Uterus (tissue), 4 donors: ENCODE measurements around the gene UBASH3B. TPM values are rescaled to one million over a fixed set of nuclear protein-coding genes. Genes with fewer than 3 reads are reported as not detected.
"Not testable (repeated sequence)": the region's sequence is repeated elsewhere in the genome, so short reads cannot be mapped to it uniquely, and the experiment has no call there.

ENCODE experiments used
- DNase-seq, 2 donors: peaks; one replicate each; pipeline ENCODE4 v3.0.0-alpha.2; 2019 to 2020
- H3K27ac ChIP-seq, 2 donors: fragments of 200-600 bp; sonication (generic); 1 replicate in 1 of 2; 2 replicates in 1 of 2; pipeline ENCODE4 v1.5.1; 2016 to 2018
- H3K27me3 ChIP-seq, 2 donors: fragments of 200-600 bp; sonication (generic); one replicate each; pipeline ENCODE4 v1.5.1; 2018 to 2019; ENCODE audit warnings: control low read depth in 1 of 2
- H3K36me3 ChIP-seq, 2 donors: fragments of 200-600 bp; sonication (generic); one replicate each; pipeline ENCODE4 v1.5.1; 2019; ENCODE audit warnings: control low read depth in 1 of 2
- H3K4me1 ChIP-seq, 2 donors: fragments of 200-600 bp; sonication (generic); one replicate each; pipeline ENCODE4 v1.5.1; 2018 to 2019; ENCODE audit warnings: control low read depth in 1 of 2
- H3K4me3 ChIP-seq, 2 donors: fragments of 200-600 bp; sonication (generic); 1 replicate in 1 of 2; 2 replicates in 1 of 2; pipeline ENCODE4 v1.5.1; 2018 to 2019; ENCODE audit warnings: mild to moderate bottlenecking in 1 of 2
- H3K9me3 ChIP-seq, 2 donors: fragments of 200-600 bp; sonication (generic); one replicate each; pipeline ENCODE4 v1.5.1; 2019; ENCODE audit warnings: control low read depth in 1 of 2
- CTCF ChIP-seq, 4 experiments: fragments of 200-600 bp in 2 of 4; fragments of 450-650 bp in 2 of 4; sonication (generic) in 2 of 4; IDR thresholded peaks; one replicate each; pipeline ENCODE4 v1.5.1; 2016 to 2019; ENCODE audit warnings: antibody characterized with exemption in 4 of 4, mild to moderate bottlenecking in 2 of 4, moderate library complexity in 1 of 4
- POLR2A ChIP-seq, 2 donors: fragments of 450-650 bp; IDR thresholded peaks; one replicate each; pipeline ENCODE4 v1.6.1; 2016; ENCODE audit warnings: antibody characterized with exemption in 2 of 2, mild to moderate bottlenecking in 1 of 2, moderate library complexity in 1 of 2
- intact Hi-C: fragments of 100-400 bp; cut with DNase I; formaldehyde crosslinking; loops from one replicate; pipeline ENCODE4 v1.15.1; 2023; ENCODE audit warnings: low total_unique reads
- total RNA-seq, 4 donors: library from RNA; depleted of rRNA in 3 of 4; stranded (reverse); fragments of >200 nt in 3 of 4; gene quantifications; one replicate each; pipeline versions ENCODE4 v1.1.0 to v1.2.4, GENCODE V29; 2014 to 2023
- donor health status: DM: yes; HTN: yes; CAD: no.

UBASH3B gene
- total RNA-seq, 4 donors from 2014 or later: under 0.01 to 5.8 (median 2.0) TPM

- no peaks in the 10 kb centered on the region for H3K4me1 ChIP-seq
- TF ChIP-seq CTCF (IDR thresholded peaks at IDR 0.05) (no peak), POLR2A (IDR thresholded peaks at IDR 0.05) (no peak)
- intact Hi-C loops: no loop called here
- H3K4me3 ChIP-seq: no peak overlapping the region
- no peak overlapping the region for H3K27ac ChIP-seq
- no peaks in the 10 kb centered on the region for H3K9me3 ChIP-seq
- no peaks in the 10 kb centered on the region for H3K27me3 ChIP-seq
- no peak for DNase-seq
- H3K36me3 ChIP-seq: no peaks in the 10 kb centered on the region
Observed at GRCh38 chr11:122823564-122823963, 168.0 kb downstream of the UBASH3B start.

GRCh38 chr11:122829371-122829770, 173.8 kb downstream of the UBASH3B start:
- H3K9me3 ChIP-seq, H3K27me3 ChIP-seq, intact Hi-C loops, H3K4me3 ChIP-seq, H3K4me1 ChIP-seq, H3K36me3 ChIP-seq, DNase-seq: not testable (repeated sequence)
- H3K27ac ChIP-seq: peak overlapping the region in 1 of 2 donors; percentile 63

- H3K9me3 ChIP-seq, intact Hi-C loops, DNase-seq, H3K4me1 ChIP-seq, H3K27me3 ChIP-seq, H3K4me3 ChIP-seq, H3K36me3 ChIP-seq, H3K27ac ChIP-seq: not testable (repeated sequence)
Observed at GRCh38 chr11:122832297-122832696, 176.8 kb downstream of the UBASH3B start.

- Histone ChIP-seq H3K27me3 (no peaks in the 10 kb centered on the region), H3K4me1 (no peaks in the 10 kb centered on the region), H3K27ac (no peak overlapping the region), H3K4me3 (no peak overlapping the region), H3K9me3 (no peaks in the 10 kb centered on the region), H3K36me3 (no peaks in the 10 kb centered on the region)
- no peak for DNase-seq
- intact Hi-C loops: no loop called here
- TF ChIP-seq POLR2A (IDR thresholded peaks at IDR 0.05): no peak
- TF ChIP-seq CTCF (IDR thresholded peaks at IDR 0.05): no peak
Observed at GRCh38 chr11:122832721-122833470, 177.4 kb downstream of the UBASH3B start.

- H3K4me1 ChIP-seq: no peaks in the 10 kb centered on the region
- H3K9me3 ChIP-seq: no peaks in the 10 kb centered on the region
- intact Hi-C loops: no loop called here
- H3K27ac ChIP-seq: no peak overlapping the region
- no peak overlapping the region for H3K4me3 ChIP-seq
- no peaks in the 10 kb centered on the region for H3K27me3 ChIP-seq
- DNase-seq: no peak
- TF ChIP-seq CTCF (IDR thresholded peaks at IDR 0.05) (no peak), POLR2A (IDR thresholded peaks at IDR 0.05) (no peak)
- H3K36me3 ChIP-seq: no peaks in the 10 kb centered on the region
Observed at GRCh38 chr11:122833846-122834464, 178.4 kb downstream of the UBASH3B start.

GRCh38 chr11:122836916-122837315, 181.4 kb downstream of the UBASH3B start:
- no peak for DNase-seq
- no peaks in the 10 kb centered on the region for H3K4me1 ChIP-seq
- TF ChIP-seq CTCF (IDR thresholded peaks at IDR 0.05) (no peak), POLR2A (IDR thresholded peaks at IDR 0.05) (no peak)
- H3K4me3 ChIP-seq: no peak overlapping the region
- H3K9me3 ChIP-seq: no peaks in the 10 kb centered on the region
- no peaks in the 10 kb centered on the region for H3K36me3 ChIP-seq
- H3K27ac ChIP-seq: no peak overlapping the region
- intact Hi-C loops: no loop called here
- no peaks in the 10 kb centered on the region for H3K27me3 ChIP-seq
